ENCODE results near the gene PCDHGB6.
"Not testable (repeated sequence)": the region's sequence is repeated elsewhere in the genome, so short reads cannot be mapped to it uniquely, and the experiment has no call there.

Gene PCDHGB6

DNA sequence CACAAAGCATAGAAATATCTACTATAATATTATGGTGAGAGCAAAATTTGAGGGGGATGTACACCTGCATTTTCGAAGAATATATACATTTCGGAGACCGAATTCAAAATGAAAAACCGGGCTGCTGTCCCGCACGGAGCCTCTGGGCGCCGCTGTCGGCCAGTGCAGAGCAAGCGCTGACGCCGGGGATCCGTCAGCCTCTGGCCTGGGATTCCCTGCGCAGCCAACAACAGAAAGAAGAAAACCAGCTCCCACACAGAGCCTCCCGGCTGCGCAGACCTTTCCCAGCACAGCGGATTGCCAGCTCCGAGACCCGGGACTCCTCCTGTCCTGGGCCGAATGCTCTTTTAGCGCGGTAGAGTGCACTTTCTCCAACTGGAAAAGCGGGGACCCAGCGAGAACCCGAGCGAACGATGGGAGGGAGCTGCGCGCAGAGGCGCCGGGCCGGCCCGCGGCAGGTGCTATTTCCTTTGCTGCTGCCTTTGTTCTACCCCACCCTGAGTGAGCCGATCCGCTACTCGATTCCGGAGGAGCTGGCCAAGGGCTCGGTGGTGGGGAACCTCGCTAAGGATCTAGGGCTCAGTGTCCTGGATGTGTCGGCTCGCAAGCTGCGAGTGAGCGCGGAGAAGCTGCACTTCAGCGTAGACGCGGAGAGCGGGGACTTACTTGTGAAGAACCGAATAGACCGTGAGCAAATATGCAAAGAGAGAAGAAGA is at the start of gene PCDHGB6:
TSS of gene PCDHGB6 (plus strand) at position 232 of the 716 bp plus-strand sequence. CDS start at position 414, 182 bp downstream.
- not testable (repeated sequence) for DNase-seq (ENCODE audit: low read depth)

GRCh38 chr5:141359790-141360426 is 47.9 kb upstream of the PCDHGB6 start, which contains the start of gene PCDHGB2:
PCDHGB2 (plus strand) TSS chr5:141359994; CDS start chr5:141360136, 142 bp downstream.
- no peak for DNase-seq (ENCODE audit: low read depth)

DNA sequence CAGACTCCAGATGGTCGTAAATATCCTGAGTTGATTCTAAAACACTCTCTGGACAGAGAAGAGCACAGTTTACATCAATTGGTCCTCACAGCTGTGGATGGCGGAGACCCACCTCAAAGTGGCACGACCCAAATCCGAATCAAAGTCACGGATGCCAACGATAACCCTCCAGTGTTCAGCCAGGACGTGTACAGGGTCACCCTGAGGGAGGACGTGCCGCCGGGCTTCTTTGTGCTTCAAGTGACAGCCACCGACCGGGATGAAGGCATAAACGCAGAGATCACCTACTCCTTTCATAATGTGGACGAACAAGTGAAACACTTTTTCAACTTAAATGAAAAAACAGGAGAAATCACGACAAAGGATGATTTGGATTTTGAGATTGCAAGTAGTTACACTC is 47.1 kb upstream of the PCDHGB6 start:
- no peak for DNase-seq (ENCODE audit: low read depth)

DNA sequence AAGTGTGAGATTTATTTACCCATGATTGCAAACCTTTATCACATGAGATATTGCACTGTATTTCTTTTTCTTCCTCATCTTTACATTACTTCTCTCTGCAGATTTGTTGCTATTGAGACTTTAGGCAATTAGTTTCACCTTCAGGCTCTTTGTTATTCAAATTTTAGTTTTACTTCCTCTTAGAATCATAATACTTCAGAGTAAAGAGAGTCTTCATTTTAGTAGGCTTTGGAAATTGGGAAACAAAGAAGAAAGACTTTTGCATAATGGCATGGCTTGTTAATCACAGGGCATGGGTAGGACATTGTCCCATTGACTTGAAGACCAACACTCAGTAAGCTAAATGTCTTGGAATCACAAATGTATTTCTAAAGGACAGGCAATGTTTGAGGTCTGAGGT is 45.1 kb upstream of the PCDHGB6 start:
- no peak for DNase-seq (ENCODE audit: low read depth)

DNA sequence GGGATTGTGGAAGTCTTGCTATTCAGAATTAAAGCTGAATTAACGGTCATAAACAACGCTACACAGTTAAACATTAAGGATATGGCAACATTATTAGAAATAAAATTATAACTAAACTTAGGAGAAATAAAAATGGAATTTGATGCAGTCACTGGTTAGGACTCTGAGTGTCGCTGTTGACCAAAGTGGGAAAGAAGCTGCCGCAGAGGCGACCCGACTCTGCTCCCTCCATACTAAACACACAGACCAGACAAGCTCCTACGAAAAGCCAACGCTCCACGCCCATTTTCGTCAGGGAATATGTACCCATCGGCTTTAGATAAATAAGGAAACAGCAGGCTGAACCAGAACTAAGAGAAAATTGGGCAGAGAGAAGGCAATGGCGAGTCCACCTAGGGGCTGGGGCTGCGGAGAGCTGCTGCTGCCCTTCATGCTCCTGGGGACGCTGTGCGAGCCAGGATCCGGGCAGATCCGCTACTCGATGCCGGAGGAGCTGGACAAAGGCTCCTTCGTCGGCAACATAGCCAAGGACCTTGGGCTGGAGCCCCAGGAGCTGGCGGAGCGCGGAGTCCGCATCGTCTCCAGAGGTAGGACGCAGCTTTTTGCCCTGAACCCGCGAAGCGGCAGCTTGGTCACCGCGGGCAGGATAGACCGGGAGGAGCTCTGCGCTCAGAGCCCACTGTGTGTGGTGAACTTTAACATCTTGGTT is 43.7 kb upstream of the PCDHGB6 start, which contains the start of gene PCDHGA5:
TSS of gene PCDHGA5 (plus strand) at position 211 of the 709 bp plus-strand sequence. CDS start at position 380, 169 bp downstream.
- DNase-seq (ENCODE audit: low read depth), result no peak

DNA sequence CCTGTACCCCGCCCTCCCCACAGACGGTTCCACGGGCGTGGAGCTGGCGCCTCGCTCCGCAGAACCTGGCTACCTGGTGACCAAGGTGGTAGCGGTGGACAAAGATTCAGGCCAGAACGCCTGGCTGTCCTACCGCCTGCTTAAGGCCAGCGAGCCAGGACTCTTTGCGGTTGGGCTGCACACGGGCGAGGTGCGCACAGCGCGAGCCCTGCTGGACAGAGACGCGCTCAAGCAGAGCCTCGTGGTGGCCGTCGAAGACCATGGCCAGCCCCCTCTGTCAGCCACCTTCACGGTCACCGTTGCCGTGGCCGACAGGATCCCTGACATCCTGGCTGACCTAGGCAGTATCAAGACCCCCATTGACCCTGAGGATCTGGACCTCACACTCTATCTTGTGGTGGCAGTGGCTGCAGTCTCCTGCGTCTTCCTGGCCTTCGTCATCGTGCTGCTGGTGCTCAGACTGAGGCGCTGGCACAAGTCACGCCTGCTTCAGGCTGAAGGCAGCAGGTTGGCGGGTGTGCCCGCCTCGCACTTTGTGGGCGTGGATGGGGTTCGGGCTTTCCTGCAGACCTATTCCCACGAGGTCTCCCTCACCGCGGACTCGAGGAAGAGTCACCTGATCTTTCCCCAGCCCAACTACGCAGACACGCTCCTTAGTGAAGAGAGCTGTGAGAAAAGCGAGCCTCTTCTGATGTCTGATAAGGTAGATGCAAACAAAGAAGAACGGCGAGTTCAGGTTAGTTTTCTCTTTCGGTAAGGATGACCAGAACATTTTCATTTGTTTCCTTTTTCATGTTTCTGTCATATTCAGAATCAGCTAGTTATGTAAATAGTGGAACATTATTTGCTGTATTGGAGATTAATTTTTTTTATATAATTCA is 41.6 kb upstream of the PCDHGB6 start:
- DNase-seq (ENCODE audit: low read depth), result no peak

- no peak for DNase-seq (ENCODE audit: low read depth)
Observed at GRCh38 chr5:141369994-141370848, 37.6 kb upstream of the PCDHGB6 start, which contains the start of gene PCDHGB3. PCDHGB3 (plus strand) TSS chr5:141370242; CDS start chr5:141370395, 153 bp downstream.

DNA sequence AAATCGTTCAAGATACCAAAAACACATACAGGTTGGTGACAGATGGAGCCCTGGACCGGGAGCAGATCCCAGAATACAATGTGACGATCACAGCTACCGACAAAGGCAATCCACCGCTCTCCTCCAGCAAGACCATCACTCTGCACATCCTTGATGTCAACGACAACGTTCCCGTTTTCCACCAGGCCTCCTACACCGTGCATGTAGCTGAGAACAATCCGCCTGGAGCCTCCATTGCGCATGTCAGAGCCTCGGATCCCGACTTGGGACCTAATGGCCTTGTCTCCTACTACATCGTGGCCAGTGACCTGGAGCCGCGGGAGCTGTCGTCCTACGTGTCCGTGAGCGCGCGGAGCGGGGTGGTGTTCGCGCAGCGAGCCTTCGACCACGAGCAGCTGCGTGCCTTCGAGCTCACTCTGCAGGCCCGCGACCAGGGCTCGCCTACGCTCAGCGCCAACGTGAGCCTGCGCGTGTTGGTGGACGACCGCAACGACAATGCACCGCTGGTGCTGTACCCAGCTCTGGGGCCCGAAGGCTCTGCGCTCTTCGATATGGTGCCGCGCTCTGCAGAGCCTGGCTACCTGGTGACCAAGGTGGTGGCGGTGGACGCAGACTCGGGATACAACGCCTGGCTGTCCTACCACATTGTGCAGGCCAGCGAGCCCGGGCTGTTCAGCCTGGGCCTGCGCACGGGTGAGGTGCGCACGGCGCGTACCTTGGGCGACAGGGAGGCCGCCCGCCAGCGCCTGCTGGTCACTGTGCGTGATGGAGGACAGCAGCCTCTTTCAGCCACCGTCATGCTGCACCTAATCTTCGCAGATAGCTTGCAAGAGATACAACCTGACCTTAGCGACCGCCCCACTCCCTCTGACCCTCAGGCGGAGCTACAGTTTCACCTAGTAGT is 36.0 kb upstream of the PCDHGB6 start:
- no peak for DNase-seq (ENCODE audit: low read depth)

GRCh38 chr5:141373673-141374317 is 34.0 kb upstream of the PCDHGB6 start, which contains the start of gene PCDHGA6:
PCDHGA6 (plus strand) TSS chr5:141373891; CDS start chr5:141374084, 193 bp downstream.
- no peak for DNase-seq (ENCODE audit: low read depth)

GRCh38 chr5:141374627-141375026 is 33.2 kb upstream of the PCDHGB6 start:
- DNase-seq (ENCODE audit: low read depth), result no peak

DNA sequence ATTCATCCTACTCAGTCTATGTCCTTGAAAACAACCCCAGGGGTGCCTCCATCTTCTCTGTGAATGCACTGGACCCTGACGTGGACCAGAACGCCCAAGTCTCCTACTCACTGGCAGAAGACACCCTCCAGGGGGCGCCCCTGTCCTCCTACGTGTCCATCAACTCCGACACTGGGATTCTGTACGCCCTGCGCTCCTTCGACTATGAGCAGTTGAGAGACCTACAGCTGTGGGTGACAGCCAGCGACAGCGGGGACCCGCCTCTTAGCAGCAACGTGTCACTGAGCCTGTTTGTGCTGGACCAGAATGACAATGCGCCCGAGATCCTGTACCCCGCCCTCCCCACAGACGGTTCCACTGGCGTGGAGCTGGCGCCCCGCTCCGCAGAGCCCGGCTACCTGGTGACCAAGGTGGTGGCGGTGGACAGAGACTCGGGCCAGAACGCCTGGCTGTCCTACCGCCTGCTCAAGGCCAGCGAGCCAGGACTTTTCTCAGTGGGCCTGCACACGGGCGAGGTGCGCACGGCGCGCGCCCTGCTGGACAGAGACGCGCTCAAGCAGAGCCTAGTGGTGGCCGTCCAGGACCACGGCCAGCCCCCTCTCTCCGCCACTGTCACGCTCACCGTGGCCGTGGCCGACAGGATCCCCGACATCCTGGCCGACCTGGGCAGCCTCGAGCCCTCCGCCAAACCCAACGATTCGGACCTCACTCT is 32.2 kb upstream of the PCDHGB6 start:
- not testable (repeated sequence) for DNase-seq (ENCODE audit: low read depth)

- no peak for DNase-seq (ENCODE audit: low read depth)
Observed at GRCh38 chr5:141382469-141383294, 25.1 kb upstream of the PCDHGB6 start, which contains the start of gene PCDHGA7. PCDHGA7 (plus strand) TSS chr5:141382742; CDS start chr5:141382900, 158 bp downstream.

GRCh38 chr5:141383345-141383744 is 24.5 kb upstream of the PCDHGB6 start:
- no peak for DNase-seq (ENCODE audit: low read depth)

DNA sequence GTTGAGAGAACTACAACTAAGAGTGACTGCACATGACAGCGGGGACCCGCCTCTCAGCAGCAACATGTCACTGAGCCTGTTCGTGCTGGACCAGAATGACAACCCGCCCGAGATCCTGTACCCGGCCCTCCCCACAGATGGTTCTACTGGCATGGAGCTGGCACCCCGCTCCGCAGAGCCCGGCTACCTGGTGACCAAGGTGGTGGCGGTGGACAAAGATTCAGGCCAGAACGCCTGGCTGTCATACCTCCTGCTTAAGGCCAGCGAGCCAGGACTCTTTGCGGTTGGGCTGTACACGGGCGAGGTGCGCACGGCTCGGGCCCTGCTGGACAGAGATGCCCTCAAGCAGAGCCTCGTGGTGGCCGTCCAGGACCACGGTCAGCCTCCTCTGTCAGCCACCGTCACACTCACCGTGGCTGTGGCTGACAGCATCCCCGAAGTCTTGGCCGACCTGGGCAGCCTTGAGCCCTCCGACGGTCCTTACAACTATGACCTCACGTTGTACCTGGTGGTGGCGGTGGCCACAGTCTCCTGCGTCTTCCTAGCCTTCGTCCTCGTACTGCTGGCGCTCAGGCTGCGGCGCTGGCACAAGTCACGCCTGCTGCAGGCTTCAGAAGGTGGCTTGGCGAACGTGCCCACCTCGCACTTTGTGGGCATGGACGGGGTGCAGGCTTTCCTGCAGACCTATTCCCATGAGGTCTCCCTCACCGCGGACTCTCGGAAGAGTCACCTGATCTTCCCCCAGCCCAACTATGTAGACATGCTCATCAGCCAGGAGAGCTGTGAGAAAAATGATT is 23.2 kb upstream of the PCDHGB6 start:
- DNase-seq (ENCODE audit: low read depth), result no peak

- not testable (repeated sequence) for DNase-seq (ENCODE audit: low read depth)
Observed at GRCh38 chr5:141387557-141388311, 20.1 kb upstream of the PCDHGB6 start, which contains the start of gene PCDHGB4. PCDHGB4 (plus strand) TSS chr5:141387698; CDS start chr5:141387885, 187 bp downstream.
